ENCODE data around the gene TRPC5OS.

DNA sequence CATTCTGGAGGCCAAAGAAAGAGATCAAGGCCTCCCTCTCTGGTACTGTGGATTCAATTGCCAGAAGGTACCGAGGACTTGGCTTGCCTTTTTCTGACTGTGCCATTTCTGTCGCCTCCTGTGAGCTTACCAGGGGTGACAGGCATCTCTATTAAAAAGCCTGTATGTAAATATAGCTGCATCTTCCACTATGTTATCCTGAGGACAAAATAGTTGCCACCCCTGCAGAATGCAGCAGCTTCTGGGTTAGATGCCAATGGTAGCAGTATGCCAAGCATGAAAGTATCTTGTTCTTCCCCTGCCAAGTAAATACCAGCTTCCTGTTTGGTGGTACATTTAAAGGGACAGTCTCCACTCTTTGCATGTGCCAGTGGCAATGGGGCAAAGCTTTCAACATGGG lies 10.7 kb downstream of the TRPC5OS start:
- TF ChIP-seq, protein P1, sequence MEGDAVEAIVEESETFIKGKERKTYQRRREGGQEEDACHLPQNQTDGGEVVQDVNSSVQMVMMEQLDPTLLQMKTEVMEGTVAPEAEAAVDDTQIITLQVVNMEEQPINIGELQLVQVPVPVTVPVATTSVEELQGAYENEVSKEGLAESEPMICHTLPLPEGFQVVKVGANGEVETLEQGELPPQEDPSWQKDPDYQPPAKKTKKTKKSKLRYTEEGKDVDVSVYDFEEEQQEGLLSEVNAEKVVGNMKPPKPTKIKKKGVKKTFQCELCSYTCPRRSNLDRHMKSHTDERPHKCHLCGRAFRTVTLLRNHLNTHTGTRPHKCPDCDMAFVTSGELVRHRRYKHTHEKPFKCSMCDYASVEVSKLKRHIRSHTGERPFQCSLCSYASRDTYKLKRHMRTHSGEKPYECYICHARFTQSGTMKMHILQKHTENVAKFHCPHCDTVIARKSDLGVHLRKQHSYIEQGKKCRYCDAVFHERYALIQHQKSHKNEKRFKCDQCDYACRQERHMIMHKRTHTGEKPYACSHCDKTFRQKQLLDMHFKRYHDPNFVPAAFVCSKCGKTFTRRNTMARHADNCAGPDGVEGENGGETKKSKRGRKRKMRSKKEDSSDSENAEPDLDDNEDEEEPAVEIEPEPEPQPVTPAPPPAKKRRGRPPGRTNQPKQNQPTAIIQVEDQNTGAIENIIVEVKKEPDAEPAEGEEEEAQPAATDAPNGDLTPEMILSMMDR (IDR thresholded peaks at IDR 0.05; ENCODE audit: control extremely low read depth in 1 of 3, insufficient read depth in 1 of 3, low read depth in 1 of 3, low read length in 3 of 3) = no peak
- TF ChIP-seq, protein P2, sequence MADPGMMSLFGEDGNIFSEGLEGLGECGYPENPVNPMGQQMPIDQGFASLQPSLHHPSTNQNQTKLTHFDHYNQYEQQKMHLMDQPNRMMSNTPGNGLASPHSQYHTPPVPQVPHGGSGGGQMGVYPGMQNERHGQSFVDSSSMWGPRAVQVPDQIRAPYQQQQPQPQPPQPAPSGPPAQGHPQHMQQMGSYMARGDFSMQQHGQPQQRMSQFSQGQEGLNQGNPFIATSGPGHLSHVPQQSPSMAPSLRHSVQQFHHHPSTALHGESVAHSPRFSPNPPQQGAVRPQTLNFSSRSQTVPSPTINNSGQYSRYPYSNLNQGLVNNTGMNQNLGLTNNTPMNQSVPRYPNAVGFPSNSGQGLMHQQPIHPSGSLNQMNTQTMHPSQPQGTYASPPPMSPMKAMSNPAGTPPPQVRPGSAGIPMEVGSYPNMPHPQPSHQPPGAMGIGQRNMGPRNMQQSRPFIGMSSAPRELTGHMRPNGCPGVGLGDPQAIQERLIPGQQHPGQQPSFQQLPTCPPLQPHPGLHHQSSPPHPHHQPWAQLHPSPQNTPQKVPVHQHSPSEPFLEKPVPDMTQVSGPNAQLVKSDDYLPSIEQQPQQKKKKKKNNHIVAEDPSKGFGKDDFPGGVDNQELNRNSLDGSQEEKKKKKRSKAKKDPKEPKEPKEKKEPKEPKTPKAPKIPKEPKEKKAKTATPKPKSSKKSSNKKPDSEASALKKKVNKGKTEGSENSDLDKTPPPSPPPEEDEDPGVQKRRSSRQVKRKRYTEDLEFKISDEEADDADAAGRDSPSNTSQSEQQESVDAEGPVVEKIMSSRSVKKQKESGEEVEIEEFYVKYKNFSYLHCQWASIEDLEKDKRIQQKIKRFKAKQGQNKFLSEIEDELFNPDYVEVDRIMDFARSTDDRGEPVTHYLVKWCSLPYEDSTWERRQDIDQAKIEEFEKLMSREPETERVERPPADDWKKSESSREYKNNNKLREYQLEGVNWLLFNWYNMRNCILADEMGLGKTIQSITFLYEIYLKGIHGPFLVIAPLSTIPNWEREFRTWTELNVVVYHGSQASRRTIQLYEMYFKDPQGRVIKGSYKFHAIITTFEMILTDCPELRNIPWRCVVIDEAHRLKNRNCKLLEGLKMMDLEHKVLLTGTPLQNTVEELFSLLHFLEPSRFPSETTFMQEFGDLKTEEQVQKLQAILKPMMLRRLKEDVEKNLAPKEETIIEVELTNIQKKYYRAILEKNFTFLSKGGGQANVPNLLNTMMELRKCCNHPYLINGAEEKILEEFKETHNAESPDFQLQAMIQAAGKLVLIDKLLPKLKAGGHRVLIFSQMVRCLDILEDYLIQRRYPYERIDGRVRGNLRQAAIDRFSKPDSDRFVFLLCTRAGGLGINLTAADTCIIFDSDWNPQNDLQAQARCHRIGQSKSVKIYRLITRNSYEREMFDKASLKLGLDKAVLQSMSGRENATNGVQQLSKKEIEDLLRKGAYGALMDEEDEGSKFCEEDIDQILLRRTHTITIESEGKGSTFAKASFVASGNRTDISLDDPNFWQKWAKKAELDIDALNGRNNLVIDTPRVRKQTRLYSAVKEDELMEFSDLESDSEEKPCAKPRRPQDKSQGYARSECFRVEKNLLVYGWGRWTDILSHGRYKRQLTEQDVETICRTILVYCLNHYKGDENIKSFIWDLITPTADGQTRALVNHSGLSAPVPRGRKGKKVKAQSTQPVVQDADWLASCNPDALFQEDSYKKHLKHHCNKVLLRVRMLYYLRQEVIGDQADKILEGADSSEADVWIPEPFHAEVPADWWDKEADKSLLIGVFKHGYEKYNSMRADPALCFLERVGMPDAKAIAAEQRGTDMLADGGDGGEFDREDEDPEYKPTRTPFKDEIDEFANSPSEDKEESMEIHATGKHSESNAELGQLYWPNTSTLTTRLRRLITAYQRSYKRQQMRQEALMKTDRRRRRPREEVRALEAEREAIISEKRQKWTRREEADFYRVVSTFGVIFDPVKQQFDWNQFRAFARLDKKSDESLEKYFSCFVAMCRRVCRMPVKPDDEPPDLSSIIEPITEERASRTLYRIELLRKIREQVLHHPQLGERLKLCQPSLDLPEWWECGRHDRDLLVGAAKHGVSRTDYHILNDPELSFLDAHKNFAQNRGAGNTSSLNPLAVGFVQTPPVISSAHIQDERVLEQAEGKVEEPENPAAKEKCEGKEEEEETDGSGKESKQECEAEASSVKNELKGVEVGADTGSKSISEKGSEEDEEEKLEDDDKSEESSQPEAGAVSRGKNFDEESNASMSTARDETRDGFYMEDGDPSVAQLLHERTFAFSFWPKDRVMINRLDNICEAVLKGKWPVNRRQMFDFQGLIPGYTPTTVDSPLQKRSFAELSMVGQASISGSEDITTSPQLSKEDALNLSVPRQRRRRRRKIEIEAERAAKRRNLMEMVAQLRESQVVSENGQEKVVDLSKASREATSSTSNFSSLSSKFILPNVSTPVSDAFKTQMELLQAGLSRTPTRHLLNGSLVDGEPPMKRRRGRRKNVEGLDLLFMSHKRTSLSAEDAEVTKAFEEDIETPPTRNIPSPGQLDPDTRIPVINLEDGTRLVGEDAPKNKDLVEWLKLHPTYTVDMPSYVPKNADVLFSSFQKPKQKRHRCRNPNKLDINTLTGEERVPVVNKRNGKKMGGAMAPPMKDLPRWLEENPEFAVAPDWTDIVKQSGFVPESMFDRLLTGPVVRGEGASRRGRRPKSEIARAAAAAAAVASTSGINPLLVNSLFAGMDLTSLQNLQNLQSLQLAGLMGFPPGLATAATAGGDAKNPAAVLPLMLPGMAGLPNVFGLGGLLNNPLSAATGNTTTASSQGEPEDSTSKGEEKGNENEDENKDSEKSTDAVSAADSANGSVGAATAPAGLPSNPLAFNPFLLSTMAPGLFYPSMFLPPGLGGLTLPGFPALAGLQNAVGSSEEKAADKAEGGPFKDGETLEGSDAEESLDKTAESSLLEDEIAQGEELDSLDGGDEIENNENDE (IDR thresholded peaks at IDR 0.05; ENCODE audit: insufficient replicate concordance, low read length) = no peak
- no peak for TF ChIP-seq POLR2A (IDR thresholded peaks at IDR 0.05; ENCODE audit: control extremely low read depth in 1 of 2, low read depth in 2 of 2, low read length in 2 of 2)
- no peak for TF ChIP-seq KDM5A (IDR thresholded peaks at IDR 0.05; ENCODE audit: low read length)
- TF ChIP-seq EGR1 (IDR thresholded peaks at IDR 0.05; ENCODE audit: borderline replicate concordance, low read depth, low read length) = no peak
- TF ChIP-seq CBX5 (IDR thresholded peaks at IDR 0.05; ENCODE audit: low read depth, low read length) = no peak
- TF ChIP-seq EZH2 (IDR thresholded peaks at IDR 0.05; ENCODE audit: low read depth, low read length, severe bottlenecking) = no peak
- no peak for TF ChIP-seq SIN3A (conservative IDR thresholded peaks at IDR 0.05 in 1 of 2, IDR thresholded peaks at IDR 0.05 in 1 of 2; ENCODE audit: low read depth in 1 of 2, low read length in 2 of 2)
- TF ChIP-seq POLR2AphosphoS5 (IDR thresholded peaks at IDR 0.05; ENCODE audit: low read depth, low read length) = no peak
- no peak for TF ChIP-seq RAD21 (IDR thresholded peaks at IDR 0.05 in 1 of 2, conservative IDR thresholded peaks at IDR 0.05 in 1 of 2; ENCODE audit: low read depth in 2 of 2, low read length in 2 of 2)
- TF ChIP-seq JUND (IDR thresholded peaks at IDR 0.05; ENCODE audit: low read length) = no peak
- TF ChIP-seq SP2 (IDR thresholded peaks at IDR 0.05; ENCODE audit: low read length) = no peak
- no peak for TF ChIP-seq CBX8 (IDR thresholded peaks at IDR 0.05; ENCODE audit: borderline replicate concordance, low read depth, low read length)
